Fibroblast of the aortic adventitia (primary cell): Measurements from ENCODE around the gene CCDC50. TPM values are rescaled to one million over a fixed set of nuclear protein-coding genes. Genes with fewer than 3 reads are reported as not detected.

Source experiments
- DNase-seq: peaks from one replicate; pipeline ENCODE4 v3.0.0-alpha.2; 2010; ENCODE audit warnings: low read depth
- H3K4me3 ChIP-seq: 2 replicates; pipeline ENCODE4 v1.5.1; 2011; ENCODE audit warnings: low read depth, mild to moderate bottlenecking, control low read depth, low read length, moderate library complexity
- total RNA-seq: library from RNA; depleted of rRNA; stranded (reverse); fragments of >200 nt; gene quantifications from 2 replicates; pipeline ENCODE4 v1.2.3, GENCODE V29; 2012; ENCODE audit warnings: low replicate concordance
- TF ChIP-seq, protein P1 (sequence below): IDR thresholded peaks from 2 replicates; pipeline ENCODE4 v1.5.1; 2011; ENCODE audit warnings: mild to moderate bottlenecking, low read length, control low read depth, inconsistent platforms; ENCODE audit not compliant: insufficient read depth

The CCDC50 gene
- total RNA-seq, 1 donor = 84.6 TPM

GRCh38 chr3:191391861-191392808 lies 62.9 kb downstream of the CCDC50 start:
- TF ChIP-seq, protein P1, sequence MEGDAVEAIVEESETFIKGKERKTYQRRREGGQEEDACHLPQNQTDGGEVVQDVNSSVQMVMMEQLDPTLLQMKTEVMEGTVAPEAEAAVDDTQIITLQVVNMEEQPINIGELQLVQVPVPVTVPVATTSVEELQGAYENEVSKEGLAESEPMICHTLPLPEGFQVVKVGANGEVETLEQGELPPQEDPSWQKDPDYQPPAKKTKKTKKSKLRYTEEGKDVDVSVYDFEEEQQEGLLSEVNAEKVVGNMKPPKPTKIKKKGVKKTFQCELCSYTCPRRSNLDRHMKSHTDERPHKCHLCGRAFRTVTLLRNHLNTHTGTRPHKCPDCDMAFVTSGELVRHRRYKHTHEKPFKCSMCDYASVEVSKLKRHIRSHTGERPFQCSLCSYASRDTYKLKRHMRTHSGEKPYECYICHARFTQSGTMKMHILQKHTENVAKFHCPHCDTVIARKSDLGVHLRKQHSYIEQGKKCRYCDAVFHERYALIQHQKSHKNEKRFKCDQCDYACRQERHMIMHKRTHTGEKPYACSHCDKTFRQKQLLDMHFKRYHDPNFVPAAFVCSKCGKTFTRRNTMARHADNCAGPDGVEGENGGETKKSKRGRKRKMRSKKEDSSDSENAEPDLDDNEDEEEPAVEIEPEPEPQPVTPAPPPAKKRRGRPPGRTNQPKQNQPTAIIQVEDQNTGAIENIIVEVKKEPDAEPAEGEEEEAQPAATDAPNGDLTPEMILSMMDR = no peak
- no peak overlapping the region for H3K4me3 ChIP-seq
- DNase-seq = no peak

DNA sequence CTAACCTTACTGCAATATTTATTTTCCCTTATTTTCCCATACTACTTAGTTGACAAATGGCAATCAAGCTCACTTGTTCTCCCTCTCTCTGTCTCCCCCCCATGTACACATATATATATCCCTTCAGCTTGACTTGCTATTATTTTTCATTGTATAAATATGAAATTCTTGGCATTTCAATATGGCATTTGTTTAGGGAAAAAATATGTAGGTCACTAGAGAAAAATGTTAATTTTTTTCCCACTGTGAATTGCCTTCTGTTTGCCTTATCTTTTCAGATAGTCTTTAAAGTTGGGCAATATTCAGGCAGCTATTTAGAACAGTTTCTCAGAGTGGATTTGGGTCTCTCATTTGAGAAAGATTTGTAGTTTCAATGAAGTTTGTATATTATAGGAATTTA lies 64.0 kb downstream of the CCDC50 start:
- no peak overlapping the region for H3K4me3 ChIP-seq
- DNase-seq = no peak
- TF ChIP-seq, protein P1 = no peak

DNA sequence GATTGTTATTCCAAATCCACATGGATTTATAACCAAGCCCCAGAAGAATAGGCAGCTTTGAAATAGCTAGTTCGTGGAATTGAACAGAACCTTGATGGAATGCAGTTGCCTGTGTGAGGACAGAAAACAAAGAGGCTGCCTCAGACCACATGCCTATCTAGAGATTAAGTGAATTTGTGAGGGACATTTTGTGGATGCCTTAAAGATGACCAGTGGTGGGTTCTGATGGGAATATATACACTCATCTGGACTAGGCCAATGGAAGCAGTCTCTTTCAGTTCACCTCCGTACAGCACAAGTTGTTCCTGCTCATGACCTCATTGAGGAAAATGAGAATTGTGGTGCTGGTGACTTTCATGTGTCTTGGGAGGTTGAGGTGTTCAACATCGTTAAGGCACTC lies 68.6 kb downstream of the CCDC50 start:
- no peak for DNase-seq
- H3K4me3 ChIP-seq = no peak overlapping the region
- TF ChIP-seq, protein P1 = no peak

- H3K4me3 ChIP-seq = no peak overlapping the region
- DNase-seq = no peak
- TF ChIP-seq, protein P1 = no peak
Observed at GRCh38 chr3:191398607-191399006, 69.4 kb downstream of the CCDC50 start.

GRCh38 chr3:191399918-191400317 lies 70.7 kb downstream of the CCDC50 start:
- no peak for DNase-seq
- TF ChIP-seq, protein P1 = no peak
- H3K4me3 ChIP-seq = no peak overlapping the region

DNA sequence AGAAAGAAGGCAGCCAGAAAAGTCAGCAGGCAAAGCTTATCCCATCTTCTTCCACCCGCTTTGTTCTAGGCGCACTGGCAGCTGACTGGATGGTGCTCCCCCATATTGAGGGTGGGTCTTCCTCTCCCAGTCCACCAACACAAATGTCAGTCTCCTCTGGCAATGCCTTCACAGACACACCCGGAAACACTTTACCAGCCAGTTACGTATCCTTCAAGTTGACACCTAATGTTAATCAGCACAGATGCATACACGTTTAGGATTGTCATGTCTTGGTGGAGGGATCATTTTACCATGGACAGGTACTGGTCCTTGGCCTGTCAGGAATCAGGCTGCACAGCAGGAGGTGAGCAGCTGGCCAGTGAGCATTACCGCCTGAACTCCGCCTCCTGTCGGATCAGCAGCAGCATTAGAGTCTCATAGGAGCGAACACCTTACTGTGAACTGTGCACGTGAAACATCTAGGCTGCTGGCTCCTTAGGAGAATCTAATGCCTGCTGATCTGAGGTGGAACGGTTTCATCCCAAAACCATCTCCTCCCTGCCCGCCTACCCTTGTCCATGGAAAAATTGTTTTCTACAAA lies 72.7 kb downstream of the CCDC50 start:
- no peak overlapping the region for H3K4me3 ChIP-seq
- DNase-seq = no peak
- TF ChIP-seq, protein P1 = no peak
